GM19238 (cell line): ENCODE measurements around the gene RNF123.
A peak's percentile ranks its signal among the peaks of the same experiment; 100 is the strongest.

Source experiments
- DNase-seq: peaks from one replicate; pipeline ENCODE4 v3.0.0; 2011; ENCODE audit warnings: low spot score; ENCODE audit not compliant: insufficient read length

Gene RNF123

DNA sequence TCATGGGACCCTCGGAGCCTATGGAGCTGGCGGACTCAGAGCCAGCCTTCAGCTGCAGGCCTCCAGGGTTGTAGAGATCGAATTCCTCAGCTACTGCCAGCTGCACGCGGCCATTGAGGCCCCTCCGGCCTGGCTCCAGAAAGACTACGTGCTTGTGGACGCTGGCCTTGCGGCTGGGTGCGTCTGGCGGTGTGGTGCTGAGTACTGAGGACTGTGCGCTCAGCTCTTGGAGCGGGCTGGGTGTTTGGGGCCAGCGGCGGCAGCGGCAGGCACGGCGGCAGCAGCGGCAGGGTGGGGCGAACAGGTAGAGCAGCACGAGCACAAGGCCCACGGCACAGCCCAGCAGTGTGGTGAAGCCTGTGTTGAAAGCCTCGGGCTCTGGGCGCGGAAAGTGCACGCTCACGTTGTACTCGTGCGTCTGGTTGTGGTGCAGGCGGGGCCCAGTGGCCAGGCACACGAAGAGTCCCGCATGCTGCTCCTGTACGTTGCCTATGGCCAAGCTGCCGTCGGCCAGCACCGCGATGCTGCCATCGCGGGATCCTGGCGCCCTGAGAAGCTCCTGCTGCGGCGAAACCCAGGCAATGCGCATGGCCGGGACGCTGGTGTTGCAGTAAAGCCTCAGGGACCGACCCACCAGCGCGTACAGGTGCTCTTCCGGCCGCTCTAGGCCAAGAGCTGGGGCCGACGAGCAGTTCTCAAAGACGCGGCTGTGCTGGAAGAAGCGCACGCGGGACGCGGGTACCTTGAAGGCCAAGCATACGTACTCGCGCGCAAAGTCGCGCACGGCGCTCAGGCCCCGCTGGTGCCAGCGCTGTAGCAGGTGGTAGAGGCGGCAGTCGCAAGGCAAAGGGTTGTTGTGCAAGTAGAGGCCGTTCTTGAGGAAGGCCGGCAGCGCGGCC lies 28.9 kb downstream of the RNF123 start:
- DNase-seq, result no peak

DNA sequence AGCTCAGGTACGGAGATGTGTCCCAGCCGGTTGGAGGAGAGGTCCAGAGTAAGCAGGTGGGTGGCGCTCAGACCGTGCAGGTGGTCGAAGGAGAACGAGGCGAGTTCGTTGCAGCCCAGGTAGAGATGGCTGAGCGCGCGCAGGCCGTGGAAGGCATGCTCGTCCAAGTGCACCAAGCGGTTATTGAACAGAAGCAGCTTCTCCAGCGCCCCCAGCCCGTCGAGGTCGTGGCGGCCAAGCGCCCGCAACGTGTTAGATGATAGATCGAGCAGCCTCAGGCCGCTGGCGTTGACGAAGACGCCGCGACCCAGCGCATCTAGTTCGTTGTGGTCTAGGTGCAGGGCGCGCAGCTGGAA lies 29.5 kb downstream of the RNF123 start:
- no peak for DNase-seq

GRCh38 chr3:49719214-49719884 lies 30.0 kb downstream of the RNF123 start, which contains the start of gene AMIGO3:
TSS of gene AMIGO3 (minus strand) at chr3:49719684. CDS start at chr3:49719465, 219 bp downstream.
- peak; percentile 96 for DNase-seq

GRCh38 chr3:49720855-49721595 lies 31.7 kb downstream of the RNF123 start:
- no peak for DNase-seq

DNA sequence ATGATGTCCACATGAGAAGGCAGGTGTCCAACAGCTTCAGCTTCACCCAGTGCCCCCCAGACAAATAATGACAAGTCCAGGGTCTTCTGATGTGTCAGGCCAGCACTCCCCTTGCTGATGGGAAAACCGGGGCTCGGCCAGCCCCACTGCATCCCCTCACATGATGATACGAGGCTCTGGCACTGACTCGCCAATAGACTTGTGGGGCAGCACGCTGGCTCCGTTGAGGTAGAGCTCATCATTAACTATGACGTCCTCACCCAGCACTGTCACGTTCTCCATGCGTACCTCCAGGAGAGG lies 32.2 kb downstream of the RNF123 start:
- no peak for DNase-seq

GRCh38 chr3:49721896-49722781 lies 32.8 kb downstream of the RNF123 start:
- no peak for DNase-seq

GRCh38 chr3:49722896-49723295 lies 33.5 kb downstream of the RNF123 start:
- no peak for DNase-seq

DNA sequence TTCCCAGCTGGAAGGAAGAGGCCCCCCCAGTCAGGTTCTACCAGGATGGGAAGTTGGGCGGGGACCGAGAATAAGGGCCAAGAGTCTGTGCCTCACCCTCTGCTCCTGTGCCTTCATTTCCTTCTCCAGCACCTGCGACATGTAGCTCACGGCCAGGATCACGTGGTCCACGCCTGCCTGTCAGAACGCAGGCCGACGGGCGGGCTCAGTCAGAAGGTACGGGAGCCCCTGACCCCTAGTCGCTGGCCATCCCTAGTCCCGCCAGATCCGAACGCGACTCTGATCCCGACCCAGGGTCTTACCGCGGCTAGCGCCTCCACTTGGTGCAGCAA lies 33.9 kb downstream of the RNF123 start:
- DNase-seq, result peak; percentile 46

DNA sequence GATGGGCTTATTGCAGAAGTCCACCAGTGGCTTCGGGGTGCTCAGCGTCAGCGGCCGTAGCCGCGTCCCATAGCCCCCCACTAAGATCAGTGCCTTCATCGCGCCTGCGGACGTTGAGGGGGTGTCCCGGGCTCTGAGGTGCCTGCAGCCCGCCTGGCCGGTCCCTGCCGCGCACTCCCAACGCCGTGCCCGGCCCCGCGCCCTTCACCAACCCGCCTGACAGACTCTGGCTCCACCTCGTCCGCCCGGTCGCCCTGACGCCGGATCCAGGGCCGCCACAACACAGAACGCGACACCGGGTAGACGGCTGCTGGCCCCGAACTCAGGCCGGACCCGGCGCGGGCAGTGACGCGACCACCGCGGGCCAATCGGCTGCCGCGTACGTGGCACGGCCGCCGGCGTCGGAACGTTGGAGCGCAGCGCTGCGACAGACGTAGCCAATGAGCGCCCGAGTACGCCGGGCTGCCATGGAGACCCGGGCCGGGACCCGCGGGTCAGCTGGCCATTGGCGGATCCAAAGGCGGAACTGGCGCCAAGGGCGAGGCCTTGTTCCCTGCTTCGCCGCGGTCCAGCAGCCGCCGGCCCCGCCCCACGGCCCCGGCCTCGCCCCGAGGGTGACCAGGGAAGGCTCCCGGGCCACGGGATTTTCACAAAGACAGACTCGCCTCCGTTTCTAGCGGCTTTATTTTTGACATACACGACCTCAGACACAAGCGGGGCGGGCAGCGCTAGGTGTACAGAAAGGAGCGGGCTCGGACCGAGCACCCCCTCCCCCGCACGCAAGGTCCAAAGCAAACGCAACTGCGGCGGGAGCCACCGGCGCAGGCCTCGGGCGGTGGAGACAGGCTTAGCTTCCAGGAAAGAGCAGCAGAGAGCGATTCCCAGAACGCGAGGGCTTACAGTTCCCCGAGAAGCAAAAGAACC lies 34.5 kb downstream of the RNF123 start, which contains the start of gene GMPPB:
Gene GMPPB, minus strand, starts transcription at position 324 of the 924 bp plus-strand sequence. Its CDS starts 225 bp downstream, at position 99.
- peak; percentile 98 for DNase-seq

DNA sequence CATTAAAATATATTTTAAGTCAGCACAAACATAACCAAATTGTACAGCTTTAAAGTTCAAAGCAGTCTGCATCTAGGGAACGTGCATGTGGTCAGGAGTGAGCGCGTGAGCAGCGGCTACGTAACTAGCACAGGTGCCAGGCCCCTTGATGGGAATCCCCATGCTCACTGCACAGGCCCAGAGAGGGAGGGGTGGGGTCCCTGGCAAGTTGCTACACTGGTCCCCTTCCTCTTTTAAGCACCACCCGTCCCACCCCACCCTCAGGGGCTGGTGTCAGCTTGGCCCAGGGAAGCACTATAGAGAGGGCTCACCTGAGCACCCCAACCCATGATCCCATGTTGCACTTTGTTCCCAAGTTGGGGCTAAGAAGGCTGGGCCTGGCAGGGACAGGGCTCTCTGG lies 35.2 kb downstream of the RNF123 start:
- no peak for DNase-seq

DNA sequence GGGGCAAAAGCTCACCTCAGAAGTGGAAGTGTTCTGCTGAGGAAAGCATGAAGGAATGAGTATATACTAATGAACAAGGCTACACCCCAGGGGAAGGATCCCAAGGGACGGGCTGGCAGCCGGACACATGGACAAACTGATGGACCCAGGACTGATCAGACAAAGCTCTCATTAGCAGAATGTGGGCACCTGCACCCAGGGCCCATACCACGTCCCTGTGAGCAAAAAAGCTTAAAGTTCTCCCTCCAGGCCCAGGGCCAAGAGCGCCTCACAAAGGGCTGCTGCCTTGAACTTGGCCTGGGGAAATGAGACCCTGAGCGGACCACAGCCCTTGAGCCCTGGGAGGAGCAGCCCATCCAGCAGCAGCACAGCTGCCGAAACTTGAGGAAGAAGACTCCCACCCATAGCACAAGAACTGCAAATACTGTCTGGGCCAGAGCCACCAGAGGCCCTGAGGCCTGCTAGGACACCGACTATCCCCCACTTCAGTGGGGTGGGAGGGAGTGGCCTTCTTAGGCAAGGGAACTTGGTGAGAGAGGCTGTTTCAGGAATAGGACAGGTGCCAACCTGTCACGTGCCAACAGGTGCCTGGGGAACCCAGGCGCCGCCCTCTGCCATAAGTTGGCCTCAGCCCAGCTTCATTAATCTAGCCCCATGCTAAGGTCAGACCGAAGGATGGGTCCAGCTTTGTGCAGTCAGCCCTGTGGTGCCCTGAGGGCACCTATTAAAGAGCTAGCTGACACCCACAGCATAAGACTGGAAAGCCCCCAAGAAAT lies 36.7 kb downstream of the RNF123 start:
- no peak for DNase-seq

DNA sequence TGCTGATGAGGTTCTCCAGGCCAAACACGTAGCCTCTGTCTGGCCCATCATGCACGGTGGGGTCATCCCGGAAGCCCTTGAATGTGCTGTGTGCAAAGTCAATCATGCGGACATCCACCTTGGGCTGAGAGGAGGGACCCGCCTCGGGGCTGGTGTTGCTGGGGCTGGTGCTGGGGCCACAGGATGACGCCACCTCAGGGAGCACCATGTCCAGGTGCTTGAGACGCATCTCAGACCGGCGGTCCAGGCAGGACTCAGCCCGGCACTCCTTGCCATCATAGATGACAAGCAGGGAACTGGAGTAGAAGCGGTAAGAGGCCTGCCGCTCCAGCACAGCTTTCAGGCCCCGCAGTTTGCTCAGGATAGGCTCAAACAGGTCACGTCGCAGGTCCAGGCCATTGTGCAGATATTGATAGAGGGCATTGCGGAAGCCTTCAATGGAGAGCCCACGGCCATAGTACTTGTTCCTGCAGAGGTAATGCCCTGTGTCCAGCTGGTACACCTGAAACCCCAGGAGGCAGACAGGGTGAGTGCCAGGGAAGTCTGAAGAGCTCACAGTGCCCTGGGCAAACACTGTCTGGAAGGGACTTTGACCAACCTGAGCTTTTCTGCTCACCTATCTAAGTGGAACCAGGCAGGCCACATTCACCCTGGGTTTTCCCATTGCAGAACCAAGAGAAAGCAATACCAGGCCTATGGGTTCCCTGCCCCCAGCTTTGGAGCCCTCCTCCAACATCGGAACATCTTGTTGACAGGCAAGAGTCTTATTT lies 38.0 kb downstream of the RNF123 start:
- DNase-seq, result no peak

DNA sequence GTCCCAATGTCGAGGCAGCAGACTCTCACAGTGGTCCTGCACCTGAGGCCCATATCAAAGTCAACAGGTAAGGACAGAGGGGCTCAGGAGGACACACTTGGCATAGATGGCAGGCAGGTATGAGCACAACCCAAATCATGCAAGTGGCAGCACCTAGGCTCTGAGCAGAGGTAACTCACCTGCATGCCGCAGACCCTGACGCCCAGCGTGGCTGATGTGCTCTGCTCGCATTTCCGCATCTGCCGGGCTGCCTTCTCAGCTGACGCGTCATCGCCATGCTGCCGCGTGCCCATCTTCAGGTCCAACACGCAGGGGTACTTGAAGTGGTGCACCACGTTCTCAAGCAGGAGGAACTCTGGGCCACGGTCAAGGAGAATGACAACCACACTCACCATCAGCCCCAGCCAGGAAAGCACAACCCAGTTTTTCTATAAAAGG lies 38.6 kb downstream of the RNF123 start:
- DNase-seq, result no peak

- no peak for DNase-seq
Measured at GRCh38 chr3:49729966-49730609, 40.7 kb downstream of the RNF123 start.

DNA sequence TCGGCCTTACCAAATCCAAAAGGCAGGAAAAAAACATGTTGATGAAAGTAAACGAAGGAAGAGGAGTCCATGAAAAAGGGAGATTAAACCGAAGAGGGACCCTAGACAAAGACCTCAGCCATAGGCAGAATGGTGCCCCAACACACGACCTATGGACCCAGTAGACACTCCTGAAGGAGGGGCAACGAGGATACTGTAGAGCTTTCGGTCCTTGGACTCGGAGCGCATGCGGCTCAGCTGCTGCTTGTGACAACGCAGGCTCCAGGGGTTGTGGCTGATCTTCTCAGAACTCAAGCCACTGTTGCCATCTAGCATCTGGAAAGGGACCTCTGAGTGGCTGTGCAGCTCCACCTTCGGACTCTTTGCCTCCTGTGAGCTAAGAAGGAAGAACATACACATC lies 43.2 kb downstream of the RNF123 start:
- DNase-seq, result no peak

GRCh38 chr3:49733551-49733950 lies 44.2 kb downstream of the RNF123 start:
- DNase-seq, result no peak

DNA sequence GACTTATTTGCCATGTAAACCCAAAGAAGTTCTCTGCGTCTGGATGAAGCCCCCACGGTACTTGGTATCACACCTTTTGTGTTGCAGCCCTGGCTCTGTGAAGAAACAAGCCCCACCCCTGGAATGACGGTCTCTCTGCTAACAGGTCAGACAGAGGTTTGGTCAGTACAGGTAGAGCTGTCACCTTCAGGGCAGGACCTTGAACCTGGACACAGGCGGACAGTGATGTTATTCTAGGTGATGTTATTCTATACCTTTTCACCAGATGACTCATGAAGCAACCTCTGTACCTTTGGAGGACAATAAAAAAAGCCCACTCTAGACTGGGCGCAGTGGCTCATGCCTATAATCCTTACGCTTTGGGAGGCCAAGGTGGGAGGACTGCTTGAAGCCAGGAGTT lies 45.4 kb downstream of the RNF123 start:
- no peak for DNase-seq
